B cell (primary cell): ENCODE measurements around the gene KIAA0232. TPM values are rescaled to one million over a fixed set of nuclear protein-coding genes. Genes with fewer than 3 reads are reported as not detected.

ENCODE experiments used
- ATAC-seq: fragments of 200-7000 bp; cut with Tn5 transposase; one replicate; pipeline ENCODE4 v1.10.0; 2021; ENCODE audit warnings: low read depth, mild to moderate bottlenecking, moderate number of reproducible peaks, moderate library complexity
- CTCF ChIA-PET: fragments of 350-600 bp; sonication (Branson Sonifier 250); formaldehyde crosslinking; loops from one replicate; lab custom pipeline; 2021; ENCODE audit warnings: antibody characterized with exemption, inconsistent platforms; lab: Charles Lee
- POLR2A ChIA-PET: fragments of 350-600 bp; sonication (Branson Sonifier 250); formaldehyde crosslinking; loops from one replicate; lab custom pipeline; 2021; ENCODE audit warnings: antibody characterized with exemption; lab: Charles Lee
- DNase-seq: peaks from one replicate; pipeline ENCODE4 v3.0.0; 2013
- H2AFZ ChIP-seq: 2 replicates; pipeline ENCODE4 v1.6.1; 2012; ENCODE audit warnings: mild to moderate bottlenecking, low read depth, low read length; ENCODE audit not compliant: insufficient read depth, poor library complexity, severe bottlenecking
- H3K27ac ChIP-seq, 2 donors: 1 replicate in 1 of 2; 2 replicates in 1 of 2; pipeline ENCODE4 v1.5.1; 2012 to 2013; ENCODE audit warnings: low read length in 2 of 2, mild to moderate bottlenecking in 2 of 2, moderate library complexity in 1 of 2
- H3K27me3 ChIP-seq, 4 experiments: fragments of 200-600 bp in 1 of 4; sonication (generic) in 1 of 4; replicated peaks in 1 of 4; 1 replicate in 2 of 4; 2 replicates in 2 of 4; pipeline versions ENCODE4 v1.6.1 to v1.7.0; 2013 to 2016; ENCODE audit warnings: low read length in 3 of 4, mild to moderate bottlenecking in 2 of 4, mixed read lengths in 1 of 4, moderate library complexity in 1 of 4; ENCODE audit not compliant: insufficient read depth in 4 of 4, control insufficient read depth in 3 of 4; ENCODE audit errors: control extremely low read depth in 1 of 4
- H3K36me3 ChIP-seq, 2 experiments: replicated peaks in 1 of 2; 1 replicate in 1 of 2; 2 replicates in 1 of 2; pipeline versions ENCODE4 v1.6.1 to v1.7.1; 2013; ENCODE audit warnings: low read length in 1 of 2; ENCODE audit not compliant: insufficient read depth in 2 of 2, control insufficient read depth in 1 of 2; ENCODE audit errors: control extremely low read depth in 1 of 2, extremely low read depth in 1 of 2
- H3K4me1 ChIP-seq, 2 donors: fragments of 200-600 bp in 1 of 2; sonication (generic) in 1 of 2; 1 replicate in 1 of 2; 2 replicates in 1 of 2; pipeline versions ENCODE4 v1.5.1 to v1.6.1; 2013 to 2017; ENCODE audit warnings: low read length in 2 of 2; ENCODE audit not compliant: control insufficient read depth in 2 of 2, insufficient read depth in 2 of 2
- H3K4me2 ChIP-seq: replicated peaks from 2 replicates; pipeline ENCODE3; 2012; ENCODE audit warnings: mild to moderate bottlenecking, low read depth, low read length; ENCODE audit not compliant: poor library complexity, severe bottlenecking
- H3K4me3 ChIP-seq, 5 experiments: fragments of 200-600 bp in 1 of 5; sonication (generic) in 1 of 5; 1 replicate in 3 of 5; 2 replicates in 2 of 5; pipeline versions ENCODE4 v1.5.1 to v1.7.0; 2011 to 2016; ENCODE audit warnings: low read length in 4 of 5, mild to moderate bottlenecking in 4 of 5, low read depth in 2 of 5, control low read depth in 1 of 5, moderate library complexity in 1 of 5; ENCODE audit not compliant: insufficient read depth in 1 of 5; ENCODE audit errors: control extremely low read depth in 1 of 5, extremely low read depth in 1 of 5
- H3K79me2 ChIP-seq: fragments of 200-600 bp; sonication (generic); one replicate; pipeline ENCODE4 v1.6.0; 2016; ENCODE audit warnings: low read length; ENCODE audit not compliant: control insufficient read depth, insufficient read depth
- H3K9ac ChIP-seq: fragments of 200-600 bp; sonication (generic); 2 replicates; pipeline ENCODE4 v1.6.1; 2017; ENCODE audit warnings: mild to moderate bottlenecking, low read length, moderate library complexity
- H3K9me3 ChIP-seq, 3 donors: one replicate each; pipeline versions ENCODE4 v1.6.1 to v1.7.1; 2013; ENCODE audit warnings: low read length in 2 of 3; ENCODE audit not compliant: control insufficient read depth in 2 of 3, insufficient read depth in 1 of 3; ENCODE audit errors: control extremely low read depth in 1 of 3
- H4K20me1 ChIP-seq: 2 replicates; pipeline ENCODE4 v1.6.0; 2012; ENCODE audit warnings: mild to moderate bottlenecking, low read length; ENCODE audit not compliant: insufficient read depth, control insufficient read depth, poor library complexity, severe bottlenecking
- H3K27ac Mint-ChIP-seq: one replicate; pipeline ENCODE4 v1.8.0; 2021; ENCODE audit warnings: mixed read lengths
- H3K27me3 Mint-ChIP-seq: one replicate; pipeline ENCODE4 v1.8.0; 2021; ENCODE audit warnings: mixed read lengths
- H3K4me1 Mint-ChIP-seq: one replicate; pipeline ENCODE4 v1.8.0; 2021; ENCODE audit warnings: mixed read lengths
- H3K4me3 Mint-ChIP-seq: one replicate; pipeline ENCODE4 v1.8.0; 2021; ENCODE audit warnings: mixed read lengths
- H3K9me3 Mint-ChIP-seq: one replicate; pipeline ENCODE4 v1.8.0; 2022; ENCODE audit warnings: mixed read lengths; ENCODE audit not compliant: insufficient read depth
- EZH2 ChIP-seq: IDR thresholded peaks from 2 replicates; pipeline ENCODE4 v1.6.1; 2012; ENCODE audit warnings: borderline replicate concordance, low read depth, mild to moderate bottlenecking, moderate library complexity, low read length; ENCODE audit not compliant: insufficient read depth, poor library complexity, severe bottlenecking
- WGBS: methylation state at CpG from one replicate; pipeline ENCODE4 v1.1.5; 2013; ENCODE audit warnings: missing lambda C conversion rate; ENCODE audit not compliant: insufficient coverage; 5-methylcytosine and 5-hydroxymethylcytosine counted together
- intact Hi-C: fragments of 100-400 bp; cut with micrococcal nuclease; formaldehyde crosslinking; loops from one replicate; pipeline ENCODE4 v1.10.0; 2022
- polyA plus RNA-seq: library from polyadenylated mRNA; depleted of rRNA; stranded (reverse); fragments of >200 nt; gene quantifications from 2 replicates; pipeline ENCODE4 v1.2.3, GENCODE V29; 2012
- total RNA-seq, 2 donors: library from RNA; stranded (reverse); fragments of 120-200 nt in 1 of 2; gene quantifications; 1 replicate in 1 of 2; 2 replicates in 1 of 2; pipeline versions ENCODE4 v1.2.3 to v1.2.4, GENCODE V29; 2013 to 2022
- TF ChIP-seq, protein P1 (sequence below): fragments of 200-600 bp; IDR thresholded peaks from one replicate; pipeline ENCODE4 v1.8.0; 2022; ENCODE audit warnings: antibody characterized with exemption, mild to moderate bottlenecking

KIAA0232 gene
- total and polyA plus RNA-seq, 2 donors (not counting 1 experiment from before 2014, with no cell fraction given): 2.9 to 20.8 TPM

DNA sequence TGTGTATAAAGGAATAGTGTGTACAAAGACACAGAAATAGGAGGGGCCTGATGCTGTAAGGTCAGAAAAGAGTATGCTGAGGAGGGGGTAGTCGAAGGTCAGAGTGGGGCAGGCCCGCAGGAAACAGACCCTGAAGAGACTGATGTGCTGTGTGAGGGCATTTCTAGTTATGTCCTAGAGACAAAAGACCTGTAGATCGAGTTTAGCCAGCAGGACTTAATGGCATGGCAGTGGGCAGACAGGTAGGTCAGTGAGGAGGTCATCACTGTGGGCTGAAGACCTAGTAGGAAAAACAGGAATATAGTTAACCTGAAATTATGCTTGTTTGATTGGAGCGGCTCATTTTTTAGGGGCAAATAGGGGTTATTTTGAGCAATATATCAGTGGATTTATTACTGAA is 57.1 kb downstream of the KIAA0232 start:
- intact Hi-C loops: no loop called here
- H3K4me1 ChIP-seq: no peaks in the 10 kb centered on the region

More for the DNA sequence above, 57.1 kb downstream of the KIAA0232 start:
- TF ChIP-seq, protein P1, sequence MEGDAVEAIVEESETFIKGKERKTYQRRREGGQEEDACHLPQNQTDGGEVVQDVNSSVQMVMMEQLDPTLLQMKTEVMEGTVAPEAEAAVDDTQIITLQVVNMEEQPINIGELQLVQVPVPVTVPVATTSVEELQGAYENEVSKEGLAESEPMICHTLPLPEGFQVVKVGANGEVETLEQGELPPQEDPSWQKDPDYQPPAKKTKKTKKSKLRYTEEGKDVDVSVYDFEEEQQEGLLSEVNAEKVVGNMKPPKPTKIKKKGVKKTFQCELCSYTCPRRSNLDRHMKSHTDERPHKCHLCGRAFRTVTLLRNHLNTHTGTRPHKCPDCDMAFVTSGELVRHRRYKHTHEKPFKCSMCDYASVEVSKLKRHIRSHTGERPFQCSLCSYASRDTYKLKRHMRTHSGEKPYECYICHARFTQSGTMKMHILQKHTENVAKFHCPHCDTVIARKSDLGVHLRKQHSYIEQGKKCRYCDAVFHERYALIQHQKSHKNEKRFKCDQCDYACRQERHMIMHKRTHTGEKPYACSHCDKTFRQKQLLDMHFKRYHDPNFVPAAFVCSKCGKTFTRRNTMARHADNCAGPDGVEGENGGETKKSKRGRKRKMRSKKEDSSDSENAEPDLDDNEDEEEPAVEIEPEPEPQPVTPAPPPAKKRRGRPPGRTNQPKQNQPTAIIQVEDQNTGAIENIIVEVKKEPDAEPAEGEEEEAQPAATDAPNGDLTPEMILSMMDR: no peak
- TF ChIP-seq EZH2: no peak
- no peaks in the 10 kb centered on the region for H4K20me1 ChIP-seq
- 100% methylated on average over 3 of the region's 4 CpGs for WGBS
- no peak overlapping the region for H3K27ac Mint-ChIP-seq
- H3K9me3 ChIP-seq: peaks cover 0 to 3% (median 0%) of the 10 kb centered on the region in 3 donors
- H3K79me2 ChIP-seq: no peaks in the 10 kb centered on the region
- H3K27ac ChIP-seq: no peak overlapping the region
- ATAC-seq (no peak), DNase-seq (no peak)
- ChIA-PET POLR2A (interaction anchor here (0.6 kb wide), 1 partner anchor 104 kb away, joined by 3 read pairs; no protein-coding TSS in a partner anchor), CTCF (no interaction called here)
- no peak overlapping the region for H3K9ac ChIP-seq
- no peak overlapping the region for H3K4me2 ChIP-seq
- no peak overlapping the region for H3K4me3 ChIP-seq
- no peaks in the 10 kb centered on the region for H3K27me3 Mint-ChIP-seq
- H3K36me3 ChIP-seq: peaks cover 3 to 5% of the 10 kb centered on the region in 2 experiments
- H3K4me3 Mint-ChIP-seq: no peak overlapping the region
- peaks cover 1% of the 10 kb centered on the region for H3K4me1 Mint-ChIP-seq
- no peaks in the 10 kb centered on the region for H3K27me3 ChIP-seq
- H3K9me3 Mint-ChIP-seq: peaks cover 3% of the 10 kb centered on the region
- H2AFZ ChIP-seq: no peak overlapping the region
